HepG2 (cell line): ENCODE data around the gene HEXIM1. TPM values are rescaled to one million over a fixed set of nuclear protein-coding genes. Genes with fewer than 3 reads are reported as not detected.

Experiments used
- CCAR2 ChIP-seq: fragments of 200-400 bp; formaldehyde crosslinking; optimal IDR thresholded peaks from 2 replicates; pipeline ENCODE3; 2018; ENCODE audit warnings: low read depth, mild to moderate bottlenecking, low read length, moderate library complexity
- CEBPZ ChIP-seq: IDR thresholded peaks from 2 replicates; pipeline ENCODE4 v1.6.1; 2012; ENCODE audit warnings: low read length, improper control_type of control experiment
- FOXO1 ChIP-seq: sonication (generic); formaldehyde crosslinking; IDR thresholded peaks from 2 replicates; pipeline ENCODE4 v1.4.0; 2020; ENCODE audit warnings: missing genetic modification reagents
- RFXAP ChIP-seq: sonication (generic); formaldehyde crosslinking; IDR thresholded peaks from 2 replicates; pipeline ENCODE4 v1.4.0; 2020; ENCODE audit warnings: missing genetic modification reagents, borderline replicate concordance
- THYN1 ChIP-seq: sonication (generic); formaldehyde crosslinking; IDR thresholded peaks from 2 replicates; pipeline ENCODE4 v1.8.1; 2023; ENCODE audit warnings: low read depth, mild to moderate bottlenecking, moderate library complexity, missing genetic modification reagents, borderline replicate concordance
- TP53 ChIP-seq: sonication (generic); formaldehyde crosslinking; conservative IDR thresholded peaks from 2 replicates; pipeline ENCODE4 v1.4.0; 2020; ENCODE audit warnings: missing genetic modification reagents
- ZBTB7B ChIP-seq: sonication (generic); formaldehyde crosslinking; IDR thresholded peaks from 2 replicates; pipeline ENCODE4 v1.4.0; 2020; ENCODE audit warnings: missing genetic modification reagents
- ZNF256 ChIP-seq: sonication (generic); formaldehyde crosslinking; conservative IDR thresholded peaks from 2 replicates; pipeline ENCODE4 v1.4.0; 2020; ENCODE audit warnings: missing genetic modification reagents
- ZNF296 ChIP-seq: sonication (generic); formaldehyde crosslinking; conservative IDR thresholded peaks from 2 replicates; pipeline ENCODE4 v1.5.0; 2020; ENCODE audit warnings: mild to moderate bottlenecking, missing genetic modification reagents
- ZNF670 ChIP-seq: sonication (generic); formaldehyde crosslinking; IDR thresholded peaks from 2 replicates; pipeline ENCODE4 v1.8.0; 2022; ENCODE audit warnings: mild to moderate bottlenecking, missing genetic modification reagents, borderline replicate concordance
- ZNF761 ChIP-seq: sonication (generic); formaldehyde crosslinking; conservative IDR thresholded peaks from 2 replicates; pipeline ENCODE4 v1.4.0; 2020; ENCODE audit warnings: mild to moderate bottlenecking, missing genetic modification reagents
- polyA plus RNA-seq, 8 experiments: library from polyadenylated mRNA; depleted of rRNA in 3 of 8; stranded (reverse) in 7 of 8; unstranded in 1 of 8; fragments of >200 nt; fragmentation: Illumina TruSeq in 4 of 8; extraction: Trizol in 4 of 8; gene quantifications; 2 replicates each; pipeline versions ENCODE4 v1.2.1 to v1.2.3, GENCODE V29; 2011 to 2016; ENCODE audit warnings: low read depth in 4 of 8, missing spikeins in 1 of 8, mixed read lengths in 1 of 8; ENCODE audit not compliant: insufficient read depth in 1 of 8
- total RNA-seq, 5 experiments: library from RNA; depleted of rRNA; stranded (reverse); fragments of >200 nt; fragmentation: Illumina TruSeq; extraction: Trizol; gene quantifications; 2 replicates each; pipeline ENCODE4 v1.2.3, GENCODE V29; 2016; ENCODE audit warnings: low read depth in 1 of 5
- TF ChIP-seq, protein P1 (sequence below): sonication (generic); formaldehyde crosslinking; IDR thresholded peaks from 2 replicates; pipeline ENCODE4 v1.8.1; 2023; ENCODE audit warnings: mild to moderate bottlenecking, missing genetic modification reagents
- TF ChIP-seq, protein P2 (sequence below): sonication (generic); formaldehyde crosslinking; IDR thresholded peaks from 2 replicates; pipeline ENCODE4 v1.4.0; 2020; ENCODE audit warnings: mild to moderate bottlenecking, low read depth, missing genetic modification reagents
- TF ChIP-seq, protein P3 (sequence below): sonication (generic); formaldehyde crosslinking; conservative IDR thresholded peaks from 2 replicates; pipeline ENCODE4 v1.8.0; 2022; ENCODE audit warnings: mild to moderate bottlenecking, moderate library complexity, missing genetic modification reagents
- TF ChIP-seq, protein P4 (sequence below): sonication (generic); formaldehyde crosslinking; IDR thresholded peaks from 2 replicates; pipeline ENCODE4 v1.4.0; 2020; ENCODE audit warnings: mild to moderate bottlenecking, missing genetic modification reagents, borderline replicate concordance

The HEXIM1 gene
- total and polyA plus RNA-seq, 2 of the 13 experiments (the other 11 are each of a cell fraction or from before 2014, with no cell fraction given): 10.5 to 16.6 TPM

GRCh38 chr17:45101883-45102811 lies 46.1 kb upstream of the HEXIM1 start (continued):
- TF ChIP-seq ZNF296 (CRISPR knock-in tag) (no peak), CCAR2 (no peak), ZNF670 (no peak), ZNF256 (CRISPR knock-in tag) (no peak), THYN1 (CRISPR knock-in tag) (no peak), ZBTB7B (CRISPR knock-in tag) (no peak; the same call in 1 of the 2 replicates), ZNF761 (CRISPR knock-in tag) (no peak), FOXO1 (CRISPR knock-in tag) (no peak; the same call in 1 of the 2 replicates), TP53 (CRISPR knock-in tag) (0 out of 2 replicates have a peak, but pooled peaks have one; percentile 63), CEBPZ (no peak), RFXAP (no peak)
- TF ChIP-seq, protein P1, sequence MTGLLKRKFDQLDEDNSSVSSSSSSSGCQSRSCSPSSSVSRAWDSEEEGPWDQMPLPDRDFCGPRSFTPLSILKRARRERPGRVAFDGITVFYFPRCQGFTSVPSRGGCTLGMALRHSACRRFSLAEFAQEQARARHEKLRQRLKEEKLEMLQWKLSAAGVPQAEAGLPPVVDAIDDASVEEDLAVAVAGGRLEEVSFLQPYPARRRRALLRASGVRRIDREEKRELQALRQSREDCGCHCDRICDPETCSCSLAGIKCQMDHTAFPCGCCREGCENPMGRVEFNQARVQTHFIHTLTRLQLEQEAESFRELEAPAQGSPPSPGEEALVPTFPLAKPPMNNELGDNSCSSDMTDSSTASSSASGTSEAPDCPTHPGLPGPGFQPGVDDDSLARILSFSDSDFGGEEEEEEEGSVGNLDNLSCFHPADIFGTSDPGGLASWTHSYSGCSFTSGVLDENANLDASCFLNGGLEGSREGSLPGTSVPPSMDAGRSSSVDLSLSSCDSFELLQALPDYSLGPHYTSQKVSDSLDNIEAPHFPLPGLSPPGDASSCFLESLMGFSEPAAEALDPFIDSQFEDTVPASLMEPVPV (CRISPR knock-in tag): no peak
- TF ChIP-seq, protein P2, sequence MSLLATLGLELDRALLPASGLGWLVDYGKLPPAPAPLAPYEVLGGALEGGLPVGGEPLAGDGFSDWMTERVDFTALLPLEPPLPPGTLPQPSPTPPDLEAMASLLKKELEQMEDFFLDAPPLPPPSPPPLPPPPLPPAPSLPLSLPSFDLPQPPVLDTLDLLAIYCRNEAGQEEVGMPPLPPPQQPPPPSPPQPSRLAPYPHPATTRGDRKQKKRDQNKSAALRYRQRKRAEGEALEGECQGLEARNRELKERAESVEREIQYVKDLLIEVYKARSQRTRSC: no peak
- TF ChIP-seq, protein P3, sequence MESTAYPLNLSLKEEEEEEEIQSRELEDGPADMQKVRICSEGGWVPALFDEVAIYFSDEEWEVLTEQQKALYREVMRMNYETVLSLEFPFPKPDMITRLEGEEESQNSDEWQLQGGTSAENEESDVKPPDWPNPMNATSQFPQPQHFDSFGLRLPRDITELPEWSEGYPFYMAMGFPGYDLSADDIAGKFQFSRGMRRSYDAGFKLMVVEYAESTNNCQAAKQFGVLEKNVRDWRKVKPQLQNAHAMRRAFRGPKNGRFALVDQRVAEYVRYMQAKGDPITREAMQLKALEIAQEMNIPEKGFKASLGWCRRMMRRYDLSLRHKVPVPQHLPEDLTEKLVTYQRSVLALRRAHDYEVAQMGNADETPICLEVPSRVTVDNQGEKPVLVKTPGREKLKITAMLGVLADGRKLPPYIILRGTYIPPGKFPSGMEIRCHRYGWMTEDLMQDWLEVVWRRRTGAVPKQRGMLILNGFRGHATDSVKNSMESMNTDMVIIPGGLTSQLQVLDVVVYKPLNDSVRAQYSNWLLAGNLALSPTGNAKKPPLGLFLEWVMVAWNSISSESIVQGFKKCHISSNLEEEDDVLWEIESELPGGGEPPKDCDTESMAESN: 0 out of 2 replicates have a peak, but pooled peaks have one; percentile 61
- TF ChIP-seq, protein P4, sequence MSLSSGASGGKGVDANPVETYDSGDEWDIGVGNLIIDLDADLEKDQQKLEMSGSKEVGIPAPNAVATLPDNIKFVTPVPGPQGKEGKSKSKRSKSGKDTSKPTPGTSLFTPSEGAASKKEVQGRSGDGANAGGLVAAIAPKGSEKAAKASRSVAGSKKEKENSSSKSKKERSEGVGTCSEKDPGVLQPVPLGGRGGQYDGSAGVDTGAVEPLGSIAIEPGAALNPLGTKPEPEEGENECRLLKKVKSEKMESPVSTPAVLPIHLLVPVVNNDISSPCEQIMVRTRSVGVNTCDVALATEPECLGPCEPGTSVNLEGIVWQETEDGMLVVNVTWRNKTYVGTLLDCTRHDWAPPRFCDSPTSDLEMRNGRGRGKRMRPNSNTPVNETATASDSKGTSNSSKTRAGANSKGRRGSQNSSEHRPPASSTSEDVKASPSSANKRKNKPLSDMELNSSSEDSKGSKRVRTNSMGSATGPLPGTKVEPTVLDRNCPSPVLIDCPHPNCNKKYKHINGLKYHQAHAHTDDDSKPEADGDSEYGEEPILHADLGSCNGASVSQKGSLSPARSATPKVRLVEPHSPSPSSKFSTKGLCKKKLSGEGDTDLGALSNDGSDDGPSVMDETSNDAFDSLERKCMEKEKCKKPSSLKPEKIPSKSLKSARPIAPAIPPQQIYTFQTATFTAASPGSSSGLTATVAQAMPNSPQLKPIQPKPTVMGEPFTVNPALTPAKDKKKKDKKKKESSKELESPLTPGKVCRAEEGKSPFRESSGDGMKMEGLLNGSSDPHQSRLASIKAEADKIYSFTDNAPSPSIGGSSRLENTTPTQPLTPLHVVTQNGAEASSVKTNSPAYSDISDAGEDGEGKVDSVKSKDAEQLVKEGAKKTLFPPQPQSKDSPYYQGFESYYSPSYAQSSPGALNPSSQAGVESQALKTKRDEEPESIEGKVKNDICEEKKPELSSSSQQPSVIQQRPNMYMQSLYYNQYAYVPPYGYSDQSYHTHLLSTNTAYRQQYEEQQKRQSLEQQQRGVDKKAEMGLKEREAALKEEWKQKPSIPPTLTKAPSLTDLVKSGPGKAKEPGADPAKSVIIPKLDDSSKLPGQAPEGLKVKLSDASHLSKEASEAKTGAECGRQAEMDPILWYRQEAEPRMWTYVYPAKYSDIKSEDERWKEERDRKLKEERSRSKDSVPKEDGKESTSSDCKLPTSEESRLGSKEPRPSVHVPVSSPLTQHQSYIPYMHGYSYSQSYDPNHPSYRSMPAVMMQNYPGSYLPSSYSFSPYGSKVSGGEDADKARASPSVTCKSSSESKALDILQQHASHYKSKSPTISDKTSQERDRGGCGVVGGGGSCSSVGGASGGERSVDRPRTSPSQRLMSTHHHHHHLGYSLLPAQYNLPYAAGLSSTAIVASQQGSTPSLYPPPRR (CRISPR knock-in tag): no peak
